GM12873 (cell line): ENCODE results near the gene BMP7.

Experiments used
- TF ChIP-seq, protein P1 (sequence below): IDR thresholded peaks from 2 replicates; pipeline ENCODE4 v1.5.1; 2012; ENCODE audit warnings: low read depth, mild to moderate bottlenecking, moderate library complexity, low read length, control low read depth; ENCODE audit not compliant: insufficient read depth; ENCODE audit errors: missing control alignments

Gene BMP7

GRCh38 chr20:57174737-57175136, 91.7 kb downstream of the BMP7 start:
- TF ChIP-seq, protein P1, sequence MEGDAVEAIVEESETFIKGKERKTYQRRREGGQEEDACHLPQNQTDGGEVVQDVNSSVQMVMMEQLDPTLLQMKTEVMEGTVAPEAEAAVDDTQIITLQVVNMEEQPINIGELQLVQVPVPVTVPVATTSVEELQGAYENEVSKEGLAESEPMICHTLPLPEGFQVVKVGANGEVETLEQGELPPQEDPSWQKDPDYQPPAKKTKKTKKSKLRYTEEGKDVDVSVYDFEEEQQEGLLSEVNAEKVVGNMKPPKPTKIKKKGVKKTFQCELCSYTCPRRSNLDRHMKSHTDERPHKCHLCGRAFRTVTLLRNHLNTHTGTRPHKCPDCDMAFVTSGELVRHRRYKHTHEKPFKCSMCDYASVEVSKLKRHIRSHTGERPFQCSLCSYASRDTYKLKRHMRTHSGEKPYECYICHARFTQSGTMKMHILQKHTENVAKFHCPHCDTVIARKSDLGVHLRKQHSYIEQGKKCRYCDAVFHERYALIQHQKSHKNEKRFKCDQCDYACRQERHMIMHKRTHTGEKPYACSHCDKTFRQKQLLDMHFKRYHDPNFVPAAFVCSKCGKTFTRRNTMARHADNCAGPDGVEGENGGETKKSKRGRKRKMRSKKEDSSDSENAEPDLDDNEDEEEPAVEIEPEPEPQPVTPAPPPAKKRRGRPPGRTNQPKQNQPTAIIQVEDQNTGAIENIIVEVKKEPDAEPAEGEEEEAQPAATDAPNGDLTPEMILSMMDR = no peak

- TF ChIP-seq, protein P1 = no peak
Observed at GRCh38 chr20:57173986-57174385, 92.5 kb downstream of the BMP7 start.

GRCh38 chr20:57173041-57173440, 93.4 kb downstream of the BMP7 start:
- TF ChIP-seq, protein P1 = no peak

GRCh38 chr20:57170343-57170742, 96.1 kb downstream of the BMP7 start:
- TF ChIP-seq, protein P1 = no peak

DNA sequence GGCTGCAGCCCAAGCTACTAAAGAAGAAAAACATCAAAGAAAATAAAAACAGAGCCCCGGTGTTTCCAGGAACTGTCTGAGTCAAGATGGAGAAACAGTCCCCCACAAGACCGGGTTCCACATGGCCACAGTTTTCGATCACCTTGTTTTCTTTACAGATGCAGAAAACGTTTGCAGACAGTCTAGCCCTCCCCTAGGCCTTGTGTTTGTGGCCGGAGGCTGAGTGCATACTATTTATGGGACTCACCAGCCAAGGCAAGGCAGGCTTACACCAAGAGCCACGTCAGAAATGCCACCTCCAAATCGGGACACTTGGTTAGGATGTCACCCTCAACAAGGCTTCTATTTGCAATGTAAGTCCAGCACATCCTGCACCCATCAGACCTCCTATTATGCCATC, 97.3 kb downstream of the BMP7 start:
- TF ChIP-seq, protein P1 = no peak

GRCh38 chr20:57167971-57168701, 98.3 kb downstream of the BMP7 start:
- TF ChIP-seq, protein P1 = no peak

DNA sequence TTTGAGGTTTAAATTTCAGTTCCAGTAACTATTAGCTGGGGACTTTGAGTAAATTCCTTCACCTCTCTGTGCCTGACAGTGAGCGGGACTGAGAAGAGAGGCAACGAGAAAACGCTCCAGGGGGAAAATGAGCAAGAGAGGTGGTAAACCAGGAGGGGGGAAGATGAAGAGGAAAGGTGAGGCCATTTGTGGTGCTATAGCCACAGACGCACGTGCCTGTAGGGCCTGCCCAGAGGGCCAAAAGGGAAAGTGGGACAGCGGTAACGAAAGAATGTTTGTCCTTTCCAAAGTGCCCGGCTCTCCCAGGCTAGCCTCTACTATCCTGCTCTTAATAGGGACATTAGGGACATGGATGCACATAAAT, 99.2 kb downstream of the BMP7 start:
- TF ChIP-seq, protein P1 = no peak
